LNCAP (cell line): ENCODE results near the gene C17orf50.

ENCODE experiments used
- TF ChIP-seq, protein P1 (sequence below): fragments of 450-650 bp; IDR thresholded peaks from 2 replicates; pipeline ENCODE4 v1.5.1; 2017; ENCODE audit warnings: mild to moderate bottlenecking

C17orf50 gene

DNA sequence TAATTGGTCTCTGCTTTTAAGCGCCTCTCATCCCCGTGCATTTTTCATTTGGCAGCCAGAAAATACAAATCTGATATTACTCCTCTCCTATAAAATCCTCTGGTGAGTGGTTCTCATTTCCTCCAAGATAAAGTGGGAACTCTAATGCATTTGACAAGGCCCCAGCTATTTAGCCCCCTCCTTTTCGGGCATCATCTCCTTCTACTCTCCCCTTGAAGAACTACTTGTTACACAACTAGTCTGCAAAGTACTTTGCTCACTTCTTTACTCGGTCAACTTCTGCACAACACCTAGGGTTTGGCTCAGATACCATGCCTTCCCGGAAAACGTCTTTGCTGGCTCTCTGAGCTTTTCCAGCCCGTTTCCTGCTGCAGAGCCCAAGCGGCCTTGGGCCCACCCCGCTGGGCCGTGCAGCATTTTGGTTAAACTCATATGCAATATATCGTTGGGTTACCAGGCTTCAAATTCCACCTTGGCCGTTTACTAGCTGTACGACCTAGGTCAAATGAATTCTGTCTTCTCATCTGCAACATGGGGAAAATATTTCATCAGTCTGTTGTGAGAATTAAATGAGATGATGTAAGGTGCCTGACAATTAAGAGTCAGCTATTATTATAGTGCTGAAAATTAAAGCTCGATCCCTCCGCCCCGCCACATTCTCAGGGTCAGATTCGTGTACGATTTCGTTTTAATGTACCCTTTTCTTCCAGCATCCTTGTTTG is 47.7 kb downstream of the C17orf50 start:
- TF ChIP-seq, protein P1, sequence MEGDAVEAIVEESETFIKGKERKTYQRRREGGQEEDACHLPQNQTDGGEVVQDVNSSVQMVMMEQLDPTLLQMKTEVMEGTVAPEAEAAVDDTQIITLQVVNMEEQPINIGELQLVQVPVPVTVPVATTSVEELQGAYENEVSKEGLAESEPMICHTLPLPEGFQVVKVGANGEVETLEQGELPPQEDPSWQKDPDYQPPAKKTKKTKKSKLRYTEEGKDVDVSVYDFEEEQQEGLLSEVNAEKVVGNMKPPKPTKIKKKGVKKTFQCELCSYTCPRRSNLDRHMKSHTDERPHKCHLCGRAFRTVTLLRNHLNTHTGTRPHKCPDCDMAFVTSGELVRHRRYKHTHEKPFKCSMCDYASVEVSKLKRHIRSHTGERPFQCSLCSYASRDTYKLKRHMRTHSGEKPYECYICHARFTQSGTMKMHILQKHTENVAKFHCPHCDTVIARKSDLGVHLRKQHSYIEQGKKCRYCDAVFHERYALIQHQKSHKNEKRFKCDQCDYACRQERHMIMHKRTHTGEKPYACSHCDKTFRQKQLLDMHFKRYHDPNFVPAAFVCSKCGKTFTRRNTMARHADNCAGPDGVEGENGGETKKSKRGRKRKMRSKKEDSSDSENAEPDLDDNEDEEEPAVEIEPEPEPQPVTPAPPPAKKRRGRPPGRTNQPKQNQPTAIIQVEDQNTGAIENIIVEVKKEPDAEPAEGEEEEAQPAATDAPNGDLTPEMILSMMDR = no peak

DNA sequence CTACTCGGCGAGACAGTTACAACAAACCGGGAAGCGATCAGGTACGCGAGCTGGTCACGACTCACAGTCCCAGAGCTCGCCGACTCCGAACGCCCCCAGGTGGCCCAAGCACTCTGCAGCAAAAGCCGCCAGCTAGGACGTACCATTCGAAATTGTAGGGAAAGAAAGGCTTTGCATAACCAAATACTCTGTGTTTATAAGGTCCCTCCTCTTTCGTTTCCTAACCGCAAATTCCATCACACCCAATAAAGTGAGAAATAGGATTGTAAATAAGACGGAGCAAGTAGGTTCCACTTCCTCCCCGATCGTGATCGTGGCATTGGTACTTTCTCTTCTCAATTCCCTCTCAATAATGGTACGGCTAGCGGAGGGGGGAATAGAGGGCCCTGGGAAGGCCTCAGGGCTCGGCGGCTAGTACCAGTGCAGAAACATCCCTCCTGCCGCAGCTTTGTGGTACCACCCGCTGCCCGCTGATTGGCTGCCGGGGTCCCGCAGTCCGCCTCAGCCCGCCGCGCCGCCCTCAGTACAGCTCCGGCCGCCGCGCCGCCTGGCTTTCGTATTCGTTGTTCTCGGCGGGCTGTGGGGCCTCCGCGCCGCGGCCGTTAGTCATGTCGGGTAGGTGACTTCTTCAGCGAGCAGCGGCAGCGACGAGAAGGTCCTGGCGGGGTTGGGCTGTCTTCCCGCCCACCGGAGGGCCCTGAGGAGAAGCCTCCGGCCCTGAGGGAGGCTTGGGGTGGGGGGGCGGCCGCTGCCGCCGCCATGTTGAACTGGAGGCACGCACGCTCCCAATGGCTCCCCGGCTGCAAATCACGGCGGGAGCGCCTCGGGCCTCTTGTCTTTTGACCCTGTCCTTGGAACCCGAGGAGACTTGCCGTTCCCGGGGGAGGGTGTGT is 48.5 kb downstream of the C17orf50 start, which contains the start of gene TAF15:
TSS of gene TAF15 (plus strand) at position 523 of the 893 bp plus-strand sequence. CDS start at position 609, 86 bp downstream.
- TF ChIP-seq, protein P1 = peak; percentile 85

- TF ChIP-seq, protein P1 = no peak
Observed at GRCh38 chr17:35809855-35810461, 49.3 kb downstream of the C17orf50 start.

- TF ChIP-seq, protein P1 = no peak
Observed at GRCh38 chr17:35811759-35812158, 51.1 kb downstream of the C17orf50 start.

DNA sequence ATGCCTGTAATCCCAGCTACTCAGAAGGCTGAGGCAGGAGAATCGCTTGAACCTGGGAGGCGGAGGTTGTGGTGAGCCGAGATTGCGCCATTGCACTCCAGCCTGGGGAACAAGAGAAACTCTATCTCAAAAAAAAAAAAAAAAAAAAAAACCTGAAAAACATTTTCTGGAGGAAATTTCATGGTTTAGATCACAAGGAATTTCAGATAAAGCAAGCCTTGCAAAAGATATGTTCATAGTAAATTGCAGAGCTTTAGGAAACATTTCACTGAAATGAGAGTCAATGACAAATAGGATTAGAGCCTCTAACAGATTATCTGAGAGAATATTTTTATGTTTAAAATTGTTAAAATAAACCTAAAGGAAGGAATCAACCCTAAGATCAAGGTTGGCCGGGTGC is 51.8 kb downstream of the C17orf50 start:
- TF ChIP-seq, protein P1 = no peak
